SK-N-SH (cell line): ENCODE results near the gene GCNT2.

Source experiments
- EP300 ChIP-seq, 2 experiments: IDR thresholded peaks; 2 replicates each; pipeline versions ENCODE4 v1.4.0 to v1.6.1; 2012; ENCODE audit warnings: borderline replicate concordance in 1 of 2, low read depth in 1 of 2, low read length in 1 of 2
- JUND ChIP-seq: IDR thresholded peaks from 2 replicates; pipeline ENCODE4 v1.4.0; 2012
- NRF1 ChIP-seq: IDR thresholded peaks from 2 replicates; pipeline ENCODE4 v1.6.1; 2012; ENCODE audit warnings: low read depth, mild to moderate bottlenecking, low read length
- RAD21 ChIP-seq: IDR thresholded peaks from 2 replicates; pipeline ENCODE4 v1.6.1; 2012; ENCODE audit warnings: mild to moderate bottlenecking, low read length
- SIN3A ChIP-seq: IDR thresholded peaks from 2 replicates; pipeline ENCODE4 v1.6.1; 2012; ENCODE audit warnings: low read depth, mild to moderate bottlenecking, low read length, moderate library complexity, borderline replicate concordance
- TAF1 ChIP-seq: IDR thresholded peaks from 2 replicates; pipeline ENCODE4 v1.6.1; 2012; ENCODE audit warnings: low read depth, mild to moderate bottlenecking, low read length, moderate library complexity, borderline replicate concordance
- TF ChIP-seq, protein P1 (sequence below): fragments of 200-600 bp; sonication (generic); IDR thresholded peaks from 2 replicates; pipeline ENCODE4 v1.6.1; 2017; ENCODE audit warnings: antibody characterized with exemption, mild to moderate bottlenecking, moderate library complexity

DNA sequence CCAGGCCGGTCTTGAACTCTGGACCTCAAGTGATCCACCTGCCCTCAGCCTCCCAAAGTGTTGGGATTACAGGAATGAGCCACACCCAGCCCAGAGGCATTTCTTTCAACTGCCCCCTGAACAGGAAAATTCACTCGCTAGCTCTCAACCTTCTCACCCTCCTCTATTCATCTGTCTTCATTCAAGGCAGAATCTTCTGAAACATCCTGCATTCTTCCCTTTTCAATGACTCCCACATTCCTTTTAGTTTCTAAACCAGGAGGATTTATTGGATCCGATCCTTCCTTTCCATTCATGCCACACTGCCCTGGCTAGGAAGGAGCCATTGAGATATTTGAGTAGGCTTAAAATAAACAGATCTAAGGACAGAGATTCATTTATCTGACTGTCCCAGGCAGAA lies 120.4 kb downstream of the GCNT2 start:
- TF ChIP-seq, protein P1, sequence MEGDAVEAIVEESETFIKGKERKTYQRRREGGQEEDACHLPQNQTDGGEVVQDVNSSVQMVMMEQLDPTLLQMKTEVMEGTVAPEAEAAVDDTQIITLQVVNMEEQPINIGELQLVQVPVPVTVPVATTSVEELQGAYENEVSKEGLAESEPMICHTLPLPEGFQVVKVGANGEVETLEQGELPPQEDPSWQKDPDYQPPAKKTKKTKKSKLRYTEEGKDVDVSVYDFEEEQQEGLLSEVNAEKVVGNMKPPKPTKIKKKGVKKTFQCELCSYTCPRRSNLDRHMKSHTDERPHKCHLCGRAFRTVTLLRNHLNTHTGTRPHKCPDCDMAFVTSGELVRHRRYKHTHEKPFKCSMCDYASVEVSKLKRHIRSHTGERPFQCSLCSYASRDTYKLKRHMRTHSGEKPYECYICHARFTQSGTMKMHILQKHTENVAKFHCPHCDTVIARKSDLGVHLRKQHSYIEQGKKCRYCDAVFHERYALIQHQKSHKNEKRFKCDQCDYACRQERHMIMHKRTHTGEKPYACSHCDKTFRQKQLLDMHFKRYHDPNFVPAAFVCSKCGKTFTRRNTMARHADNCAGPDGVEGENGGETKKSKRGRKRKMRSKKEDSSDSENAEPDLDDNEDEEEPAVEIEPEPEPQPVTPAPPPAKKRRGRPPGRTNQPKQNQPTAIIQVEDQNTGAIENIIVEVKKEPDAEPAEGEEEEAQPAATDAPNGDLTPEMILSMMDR: no peak
- no peak for TF ChIP-seq JUND
- TF ChIP-seq NRF1: no peak
- no peak for TF ChIP-seq TAF1
- no peak for TF ChIP-seq RAD21
- no peak for TF ChIP-seq SIN3A
- TF ChIP-seq EP300 (IDR thresholded peaks at IDR 0.05; ENCODE audit: borderline replicate concordance in 1 of 2, low read depth in 1 of 2, low read length in 1 of 2): no peak
